Right atrium auricular region (tissue), 2 donors: ENCODE data around the gene CCS. TPM values are rescaled to one million over a fixed set of nuclear protein-coding genes. Genes with fewer than 3 reads are reported as not detected.

Source experiments
- DNase-seq: peaks from one replicate; pipeline ENCODE4 v3.0.0-alpha.2; 2019; ENCODE audit warnings: low spot score
- H3K27ac ChIP-seq, 2 donors: fragments of 200-600 bp; sonication (generic); 1 replicate in 1 of 2; 2 replicates in 1 of 2; pipeline ENCODE4 v1.5.1; 2016 to 2019
- H3K27me3 ChIP-seq, 2 donors: fragments of 200-600 bp; sonication (generic); one replicate each; pipeline versions ENCODE4 v1.5.1 to v1.6.0; 2017 to 2019
- H3K36me3 ChIP-seq: fragments of 200-600 bp; sonication (generic); one replicate; pipeline ENCODE4 v1.5.1; 2016
- H3K4me1 ChIP-seq, 2 donors: fragments of 200-600 bp; sonication (generic); one replicate each; pipeline versions ENCODE4 v1.5.1 to v1.6.0; 2017 to 2019
- H3K4me3 ChIP-seq, 2 donors: fragments of 200-600 bp; sonication (generic); 1 replicate in 1 of 2; 2 replicates in 1 of 2; pipeline ENCODE4 v1.5.1; 2017 to 2019; ENCODE audit warnings: mild to moderate bottlenecking in 1 of 2, moderate library complexity in 1 of 2
- H3K9me3 ChIP-seq, 2 donors: fragments of 200-600 bp; sonication (generic); one replicate each; pipeline ENCODE4 v1.5.1; 2019
- CTCF ChIP-seq, 2 donors: fragments of 200-600 bp; sonication (generic); IDR thresholded peaks; one replicate each; pipeline ENCODE4 v1.5.1; 2019; ENCODE audit warnings: antibody characterized with exemption in 2 of 2
- total RNA-seq, 2 donors: library from RNA; depleted of rRNA; stranded (reverse); fragments of >200 nt; gene quantifications; one replicate each; pipeline ENCODE4 v1.1.0, GENCODE V29; 2016

Gene CCS
- total RNA-seq, 2 donors from 2014 or later: 13.8 to 18.6 TPM

- no peak for TF ChIP-seq CTCF (IDR thresholded peaks at IDR 0.05)
- no peak overlapping the region for H3K4me3 ChIP-seq
- H3K4me1 ChIP-seq: peaks cover 0 to 11% of the 10 kb centered on the region in 2 donors
- no peaks in the 10 kb centered on the region for H3K36me3 ChIP-seq
- no peaks in the 10 kb centered on the region for H3K9me3 ChIP-seq
- no peaks in the 10 kb centered on the region for H3K27me3 ChIP-seq
- H3K27ac ChIP-seq: no peak overlapping the region
- no peak for DNase-seq
These were observed 42.1 kb upstream of the CCS start for GRCh38 chr11:66550887-66551286.

- no peaks in the 10 kb centered on the region for H3K36me3 ChIP-seq
- H3K4me1 ChIP-seq: peaks cover 0 to 9% of the 10 kb centered on the region in 2 donors
- no peak overlapping the region for H3K4me3 ChIP-seq
- no peaks in the 10 kb centered on the region for H3K27me3 ChIP-seq
- H3K27ac ChIP-seq: no peak overlapping the region
- H3K9me3 ChIP-seq: no peaks in the 10 kb centered on the region
- DNase-seq: no peak
- no peak for TF ChIP-seq CTCF (IDR thresholded peaks at IDR 0.05)
These were observed 38.4 kb upstream of the CCS start for GRCh38 chr11:66554602-66555001.

GRCh38 chr11:66555416-66555815 lies 37.6 kb upstream of the CCS start:
- Histone ChIP-seq H3K36me3 (no peaks in the 10 kb centered on the region), H3K27me3 (no peaks in the 10 kb centered on the region), H3K9me3 (no peaks in the 10 kb centered on the region), H3K27ac (no peak overlapping the region), H3K4me1 (peaks cover 0 to 9% of the 10 kb centered on the region in 2 donors), H3K4me3 (no peak overlapping the region)
- TF ChIP-seq CTCF (IDR thresholded peaks at IDR 0.05): no peak
- no peak for DNase-seq

GRCh38 chr11:66556086-66556485 lies 36.9 kb upstream of the CCS start:
- H3K36me3 ChIP-seq: no peaks in the 10 kb centered on the region
- H3K4me3 ChIP-seq: no peak overlapping the region
- no peaks in the 10 kb centered on the region for H3K27me3 ChIP-seq
- no peak for DNase-seq
- no peak overlapping the region for H3K27ac ChIP-seq
- no peaks in the 10 kb centered on the region for H3K9me3 ChIP-seq
- peaks cover 0 to 9% of the 10 kb centered on the region in 2 donors for H3K4me1 ChIP-seq
- no peak for TF ChIP-seq CTCF (IDR thresholded peaks at IDR 0.05)

GRCh38 chr11:66557733-66558326 lies 35.2 kb upstream of the CCS start:
- Histone ChIP-seq H3K4me1 (peaks cover 0 to 9% of the 10 kb centered on the region in 2 donors), H3K36me3 (no peaks in the 10 kb centered on the region), H3K27ac (no peak overlapping the region), H3K9me3 (no peaks in the 10 kb centered on the region), H3K27me3 (no peaks in the 10 kb centered on the region), H3K4me3 (no peak overlapping the region)
- TF ChIP-seq CTCF (IDR thresholded peaks at IDR 0.05): no peak
- no peak for DNase-seq
